Karpas-422 (cell line): ENCODE measurements around the gene PCSK5. TPM values are rescaled to one million over a fixed set of nuclear protein-coding genes. Genes with fewer than 3 reads are reported as not detected.

Experiments used
- DNase-seq: peaks from one replicate; pipeline ENCODE4 v3.0.0-alpha.2; 2015
- H2AFZ ChIP-seq: fragments of 200-600 bp; sonication (generic); 2 replicates; pipeline ENCODE4 v1.6.1; 2014; ENCODE audit warnings: antibody characterized with exemption, low read length, mixed read lengths
- H3K27ac ChIP-seq: fragments of 200-600 bp; sonication (generic); 2 replicates; pipeline ENCODE4 v1.5.1; 2014; ENCODE audit warnings: mild to moderate bottlenecking, low read length, moderate library complexity
- H3K27me3 ChIP-seq: fragments of 200-600 bp; sonication (generic); 2 replicates; pipeline ENCODE4 v1.6.1; 2014; ENCODE audit warnings: low read length, mixed read lengths
- H3K36me3 ChIP-seq: fragments of 200-600 bp; sonication (generic); 2 replicates; pipeline ENCODE4 v1.6.1; 2014; ENCODE audit warnings: low read length, mixed read lengths; ENCODE audit not compliant: insufficient read depth
- H3K4me1 ChIP-seq: fragments of 200-600 bp; sonication (generic); 2 replicates; pipeline ENCODE4 v1.6.1; 2014; ENCODE audit warnings: mild to moderate bottlenecking, low read length, mixed read lengths
- H3K4me2 ChIP-seq: fragments of 200-600 bp; sonication (generic); 2 replicates; pipeline ENCODE4 v1.6.1; 2014; ENCODE audit warnings: low read length, low read depth, mild to moderate bottlenecking; ENCODE audit not compliant: poor library complexity, severe bottlenecking
- H3K4me3 ChIP-seq: fragments of 200-600 bp; sonication (generic); 2 replicates; pipeline ENCODE4 v1.5.1; 2014; ENCODE audit warnings: mild to moderate bottlenecking, antibody characterized with exemption, low read length, mixed read lengths
- H3K79me2 ChIP-seq: fragments of 200-600 bp; sonication (generic); 2 replicates; pipeline ENCODE4 v1.6.1; 2014; ENCODE audit warnings: mild to moderate bottlenecking, low read length, mixed read lengths
- H3K9ac ChIP-seq: fragments of 200-600 bp; sonication (generic); 2 replicates; pipeline ENCODE4 v1.6.0; 2014; ENCODE audit warnings: low read length
- H3K9me2 ChIP-seq: fragments of 200-600 bp; sonication (generic), shearing (Covaris generic); replicated peaks from 2 replicates; pipeline ENCODE4 v1.6.0; 2014; ENCODE audit warnings: mild to moderate bottlenecking, low read length, moderate library complexity; ENCODE audit not compliant: insufficient read depth
- H3K9me3 ChIP-seq: fragments of 300-700, 200-600 bp; sonication (generic); 2 replicates; pipeline ENCODE4 v1.6.1; 2014; ENCODE audit warnings: low read length, mixed read lengths
- H4K20me1 ChIP-seq: fragments of 200-600 bp; sonication (generic); 2 replicates; pipeline ENCODE4 v1.6.1; 2014; ENCODE audit warnings: mild to moderate bottlenecking, antibody characterized with exemption, low read length, low read depth; ENCODE audit not compliant: insufficient read depth
- total RNA-seq: library from RNA; depleted of rRNA; stranded (reverse); fragments of >200 nt; shearing (Covaris generic); gene quantifications from 2 replicates; pipeline ENCODE4 v1.2.3, GENCODE V29; 2014; ENCODE audit warnings: low replicate concordance

The PCSK5 gene
- total RNA-seq, 1 experiment from 2014 or later = not detected

- Histone ChIP-seq H3K4me2 (no peak overlapping the region), H4K20me1 (no peaks in the 10 kb centered on the region), H2AFZ (no peak overlapping the region), H3K9ac (no peak overlapping the region), H3K4me1 (no peaks in the 10 kb centered on the region), H3K4me3 (no peak overlapping the region), H3K27ac (no peak overlapping the region), H3K79me2 (no peaks in the 10 kb centered on the region), H3K36me3 (no peaks in the 10 kb centered on the region), H3K9me2 (no peaks in the 10 kb centered on the region), H3K27me3 (no peaks in the 10 kb centered on the region), H3K9me3 (no peaks in the 10 kb centered on the region)
- no peak for DNase-seq
These were observed 213.2 kb downstream of the PCSK5 start for GRCh38 chr9:76103531-76104315.

GRCh38 chr9:76107482-76107881, 217.0 kb downstream of the PCSK5 start:
- H3K9me2 ChIP-seq = no peaks in the 10 kb centered on the region
- no peak overlapping the region for H3K4me3 ChIP-seq
- no peaks in the 10 kb centered on the region for H3K27me3 ChIP-seq
- no peak for DNase-seq
- H2AFZ ChIP-seq = no peak overlapping the region
- no peaks in the 10 kb centered on the region for H3K79me2 ChIP-seq
- no peaks in the 10 kb centered on the region for H3K4me1 ChIP-seq
- H3K4me2 ChIP-seq = no peak overlapping the region
- H3K36me3 ChIP-seq = no peaks in the 10 kb centered on the region
- no peak overlapping the region for H3K9ac ChIP-seq
- H3K9me3 ChIP-seq = no peaks in the 10 kb centered on the region
- H3K27ac ChIP-seq = no peak overlapping the region
- no peaks in the 10 kb centered on the region for H4K20me1 ChIP-seq

- Histone ChIP-seq H3K27me3 (no peaks in the 10 kb centered on the region), H3K9me2 (no peaks in the 10 kb centered on the region), H3K9me3 (no peaks in the 10 kb centered on the region), H2AFZ (no peak overlapping the region), H3K9ac (no peak overlapping the region), H3K4me1 (no peaks in the 10 kb centered on the region), H3K79me2 (no peaks in the 10 kb centered on the region), H3K36me3 (no peaks in the 10 kb centered on the region), H3K27ac (no peak overlapping the region), H4K20me1 (no peaks in the 10 kb centered on the region), H3K4me3 (no peak overlapping the region), H3K4me2 (no peak overlapping the region)
- no peak for DNase-seq
These were observed 219.5 kb downstream of the PCSK5 start for GRCh38 chr9:76109953-76110352.

GRCh38 chr9:76112151-76112550, 221.7 kb downstream of the PCSK5 start:
- DNase-seq = no peak
- Histone ChIP-seq H3K9ac (no peak overlapping the region), H3K9me2 (no peaks in the 10 kb centered on the region), H3K79me2 (no peaks in the 10 kb centered on the region), H3K36me3 (no peaks in the 10 kb centered on the region), H2AFZ (no peak overlapping the region), H3K9me3 (no peaks in the 10 kb centered on the region), H4K20me1 (no peaks in the 10 kb centered on the region), H3K27ac (no peak overlapping the region), H3K4me2 (no peak overlapping the region), H3K4me1 (no peaks in the 10 kb centered on the region), H3K4me3 (no peak overlapping the region), H3K27me3 (no peaks in the 10 kb centered on the region)

GRCh38 chr9:76114144-76114543, 223.7 kb downstream of the PCSK5 start:
- no peaks in the 10 kb centered on the region for H4K20me1 ChIP-seq
- DNase-seq = no peak
- no peaks in the 10 kb centered on the region for H3K9me2 ChIP-seq

GRCh38 chr9:76115396-76115795, 224.9 kb downstream of the PCSK5 start:
- H3K27ac ChIP-seq = no peak overlapping the region
- H3K79me2 ChIP-seq = no peaks in the 10 kb centered on the region
- H3K4me2 ChIP-seq = no peak overlapping the region
- H4K20me1 ChIP-seq = no peaks in the 10 kb centered on the region
- H3K27me3 ChIP-seq = no peaks in the 10 kb centered on the region
- H3K9me3 ChIP-seq = no peaks in the 10 kb centered on the region
- H3K36me3 ChIP-seq = no peaks in the 10 kb centered on the region
- H3K9ac ChIP-seq = no peak overlapping the region
- no peaks in the 10 kb centered on the region for H3K9me2 ChIP-seq
- H3K4me1 ChIP-seq = no peaks in the 10 kb centered on the region
- no peak for DNase-seq
- H2AFZ ChIP-seq = no peak overlapping the region
- H3K4me3 ChIP-seq = no peak overlapping the region

More at GRCh38 chr9:76114144-76114543, 223.7 kb downstream of the PCSK5 start:
- H3K9ac ChIP-seq = no peak overlapping the region
- no peaks in the 10 kb centered on the region for H3K9me3 ChIP-seq
- no peaks in the 10 kb centered on the region for H3K79me2 ChIP-seq
- H3K4me1 ChIP-seq = no peaks in the 10 kb centered on the region
- no peak overlapping the region for H3K27ac ChIP-seq
- no peaks in the 10 kb centered on the region for H3K36me3 ChIP-seq
- H3K27me3 ChIP-seq = no peaks in the 10 kb centered on the region
- no peak overlapping the region for H3K4me2 ChIP-seq
- H3K4me3 ChIP-seq = no peak overlapping the region
- no peak overlapping the region for H2AFZ ChIP-seq

- Histone ChIP-seq H3K4me2 (no peak overlapping the region), H4K20me1 (no peaks in the 10 kb centered on the region), H3K9ac (no peak overlapping the region), H3K9me3 (no peaks in the 10 kb centered on the region), H3K79me2 (no peaks in the 10 kb centered on the region), H3K4me3 (no peak overlapping the region), H3K36me3 (no peaks in the 10 kb centered on the region), H3K4me1 (no peaks in the 10 kb centered on the region), H3K9me2 (no peaks in the 10 kb centered on the region), H3K27me3 (no peaks in the 10 kb centered on the region), H2AFZ (no peak overlapping the region), H3K27ac (no peak overlapping the region)
- no peak for DNase-seq
These were observed 225.6 kb downstream of the PCSK5 start for GRCh38 chr9:76115982-76116646.

GRCh38 chr9:76116913-76117312, 226.4 kb downstream of the PCSK5 start:
- no peak for DNase-seq
- H3K79me2 ChIP-seq = no peaks in the 10 kb centered on the region
- H3K9me3 ChIP-seq = no peaks in the 10 kb centered on the region
- no peak overlapping the region for H2AFZ ChIP-seq
- no peaks in the 10 kb centered on the region for H4K20me1 ChIP-seq
- H3K4me2 ChIP-seq = no peak overlapping the region
- H3K27ac ChIP-seq = no peak overlapping the region
- no peaks in the 10 kb centered on the region for H3K36me3 ChIP-seq
- H3K27me3 ChIP-seq = no peaks in the 10 kb centered on the region
- H3K4me3 ChIP-seq = no peak overlapping the region
- no peaks in the 10 kb centered on the region for H3K4me1 ChIP-seq
- H3K9me2 ChIP-seq = no peaks in the 10 kb centered on the region
- H3K9ac ChIP-seq = no peak overlapping the region
